ENCODE measurements around the gene AFF1.

AFF1 gene

DNA sequence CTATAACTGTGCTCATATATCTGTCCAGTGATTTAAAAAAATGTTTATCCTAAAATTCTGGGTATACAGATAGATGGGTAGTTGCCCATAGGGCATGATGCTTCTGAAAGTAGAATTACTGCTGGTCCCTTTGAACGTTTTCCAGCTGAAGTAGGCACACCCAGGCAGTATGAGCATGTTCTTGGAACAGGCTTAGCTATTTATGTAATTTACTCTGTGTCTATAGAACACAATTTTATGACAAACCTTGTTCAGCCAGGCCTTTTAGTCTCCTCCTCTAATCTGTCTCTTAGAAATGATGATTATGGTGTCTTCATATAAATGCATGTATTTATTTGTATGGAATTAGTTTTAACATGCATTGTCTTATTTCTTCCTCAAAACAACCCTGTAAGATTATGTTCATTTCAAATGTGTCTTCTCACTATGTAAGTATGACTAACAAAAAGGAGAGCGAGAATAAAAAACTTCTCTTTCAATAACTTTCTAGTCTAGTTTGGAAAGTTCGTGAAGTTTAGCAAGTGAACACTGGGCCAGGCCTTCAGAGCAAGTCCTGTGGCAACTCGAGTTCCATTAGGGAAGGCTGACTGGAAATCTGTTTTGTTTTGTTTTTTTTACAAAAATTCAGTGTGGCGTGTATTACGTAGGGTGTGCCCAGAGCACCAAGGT is 142.0 kb downstream of the AFF1 start:
- no peak overlapping the region for H2BK15ac ChIP-seq (ENCODE audit: low read length)
- no peak for DNase-seq (ENCODE audit: low spot score)
- H4K91ac ChIP-seq (ENCODE audit: low read depth, low read length, poor library complexity), result no peak overlapping the region
- no peaks in the 10 kb centered on the region for H3K27me3 ChIP-seq (ENCODE audit: control insufficient read depth in 3 of 3, insufficient read depth in 3 of 3, low read depth in 1 of 3, low read length in 3 of 3)
- no peak overlapping the region for H3K23ac ChIP-seq (ENCODE audit: low read depth, low read length, poor library complexity)
- H3K27ac ChIP-seq (replicated peaks; ENCODE audit: low read length), result no peak overlapping the region
- H2BK12ac ChIP-seq (ENCODE audit: low read length), result no peak overlapping the region
- H3K4me1 ChIP-seq (ENCODE audit: control insufficient read depth in 2 of 2, insufficient read depth in 1 of 2, low read depth in 1 of 2, low read length in 2 of 2), result peaks cover 4 to 16% of the 10 kb centered on the region in 2 donors
- no CpG with 5 or more reads among the region's 6 CpGs for WGBS, 2 donors (ENCODE audit: extremely low coverage in 2 of 2, insufficient read length in 2 of 2, insufficient replicate concordance in 1 of 2)
- H3K18ac ChIP-seq (ENCODE audit: low read length), result no peak overlapping the region
- H2BK120ac ChIP-seq (ENCODE audit: low read depth, low read length), result no peak overlapping the region
- H2BK5ac ChIP-seq (ENCODE audit: low read length), result no peak overlapping the region
- no peak overlapping the region for H3K9ac ChIP-seq (ENCODE audit: low read depth, low read length, poor library complexity)
- no peak overlapping the region for H2AFZ ChIP-seq (ENCODE audit: low read length)
- H2AK5ac ChIP-seq (ENCODE audit: low read depth, low read length), result no peak overlapping the region
- no peak overlapping the region for H3K4ac ChIP-seq (ENCODE audit: low read length)
- H3K4me3 ChIP-seq (ENCODE audit: low read length in 2 of 2), result no peak overlapping the region
- H4K8ac ChIP-seq (ENCODE audit: low read depth, low read length), result no peak overlapping the region
- no peak overlapping the region for H3K4me2 ChIP-seq (ENCODE audit: insufficient read depth, low read length, poor library complexity, severe bottlenecking)
- H3K14ac ChIP-seq (ENCODE audit: low read length), result no peak overlapping the region
- no peaks in the 10 kb centered on the region for H3K36me3 ChIP-seq (replicated peaks in 1 of 2; ENCODE audit: control insufficient read depth in 2 of 2, insufficient read depth in 2 of 2, low read length in 2 of 2)
- H3K79me1 ChIP-seq (ENCODE audit: low read depth, low read length), result no peaks in the 10 kb centered on the region
- H3K9me3 ChIP-seq (replicated peaks in 1 of 2; ENCODE audit: control insufficient read depth in 2 of 2, insufficient read depth in 1 of 2, low read depth in 1 of 2, low read length in 2 of 2), result no peaks in the 10 kb centered on the region

DNA sequence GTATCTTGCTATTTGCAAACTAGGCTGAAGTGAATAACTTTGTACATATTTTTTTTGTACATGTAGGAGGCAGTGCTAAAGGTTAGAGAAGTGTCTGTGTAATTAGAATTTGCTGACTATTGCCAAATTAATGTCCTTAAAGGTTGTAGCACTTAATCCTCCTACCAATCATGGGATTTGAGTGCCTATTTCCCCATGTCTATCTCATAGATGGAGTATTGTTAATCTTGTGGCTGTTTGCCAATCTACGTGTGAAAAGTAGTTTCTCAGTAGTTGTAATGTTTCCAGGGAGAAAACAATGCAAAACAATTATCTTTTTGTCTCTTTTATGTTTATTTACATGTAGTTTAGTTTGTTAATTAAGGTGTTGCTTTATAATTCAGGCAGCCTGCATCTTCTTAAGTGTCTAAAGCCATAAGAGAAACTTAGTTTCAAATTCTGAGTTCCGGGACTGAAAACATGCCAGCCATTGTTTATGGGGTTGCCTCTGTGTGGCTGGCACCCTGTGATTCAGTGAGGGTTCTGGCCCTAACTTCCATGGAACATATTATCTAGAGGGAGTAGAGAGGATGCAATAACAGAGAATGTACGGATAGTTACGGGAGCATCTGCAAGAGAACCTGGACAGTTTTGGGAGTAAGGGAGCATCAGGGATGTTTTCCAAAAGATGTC is 143.2 kb downstream of the AFF1 start:
- Histone ChIP-seq H4K8ac (ENCODE audit: low read depth, low read length) (no peak overlapping the region), H3K18ac (ENCODE audit: low read length) (no peak overlapping the region), H3K9ac (ENCODE audit: low read depth, low read length, poor library complexity) (no peak overlapping the region), H3K4ac (ENCODE audit: low read length) (no peak overlapping the region), H2BK120ac (ENCODE audit: low read depth, low read length) (no peak overlapping the region), H2BK15ac (ENCODE audit: low read length) (no peak overlapping the region), H3K79me1 (ENCODE audit: low read depth, low read length) (no peaks in the 10 kb centered on the region), H2AK5ac (ENCODE audit: low read depth, low read length) (no peak overlapping the region), H3K23ac (ENCODE audit: low read depth, low read length, poor library complexity) (no peak overlapping the region), H3K27ac (replicated peaks; ENCODE audit: low read length) (no peak overlapping the region), H3K14ac (ENCODE audit: low read length) (no peak overlapping the region), H3K36me3 (replicated peaks in 1 of 2; ENCODE audit: control insufficient read depth in 2 of 2, insufficient read depth in 2 of 2, low read length in 2 of 2) (no peaks in the 10 kb centered on the region), H3K4me3 (ENCODE audit: low read length in 2 of 2) (no peak overlapping the region), H3K4me1 (ENCODE audit: control insufficient read depth in 2 of 2, insufficient read depth in 1 of 2, low read depth in 1 of 2, low read length in 2 of 2) (peaks cover 4 to 16% of the 10 kb centered on the region in 2 donors), H3K27me3 (ENCODE audit: control insufficient read depth in 3 of 3, insufficient read depth in 3 of 3, low read depth in 1 of 3, low read length in 3 of 3) (no peaks in the 10 kb centered on the region), H2AFZ (ENCODE audit: low read length) (no peak overlapping the region), H4K91ac (ENCODE audit: low read depth, low read length, poor library complexity) (no peak overlapping the region), H3K9me3 (replicated peaks in 1 of 2; ENCODE audit: control insufficient read depth in 2 of 2, insufficient read depth in 1 of 2, low read depth in 1 of 2, low read length in 2 of 2) (no peaks in the 10 kb centered on the region), H3K4me2 (ENCODE audit: insufficient read depth, low read length, poor library complexity, severe bottlenecking) (no peak overlapping the region), H2BK5ac (ENCODE audit: low read length) (no peak overlapping the region), H2BK12ac (ENCODE audit: low read length) (no peak overlapping the region)
- DNase-seq (ENCODE audit: low spot score), result no peak
- no CpG with 5 or more reads among the region's 4 CpGs for WGBS, 2 donors (ENCODE audit: extremely low coverage in 2 of 2, insufficient read length in 2 of 2, insufficient replicate concordance in 1 of 2)

DNA sequence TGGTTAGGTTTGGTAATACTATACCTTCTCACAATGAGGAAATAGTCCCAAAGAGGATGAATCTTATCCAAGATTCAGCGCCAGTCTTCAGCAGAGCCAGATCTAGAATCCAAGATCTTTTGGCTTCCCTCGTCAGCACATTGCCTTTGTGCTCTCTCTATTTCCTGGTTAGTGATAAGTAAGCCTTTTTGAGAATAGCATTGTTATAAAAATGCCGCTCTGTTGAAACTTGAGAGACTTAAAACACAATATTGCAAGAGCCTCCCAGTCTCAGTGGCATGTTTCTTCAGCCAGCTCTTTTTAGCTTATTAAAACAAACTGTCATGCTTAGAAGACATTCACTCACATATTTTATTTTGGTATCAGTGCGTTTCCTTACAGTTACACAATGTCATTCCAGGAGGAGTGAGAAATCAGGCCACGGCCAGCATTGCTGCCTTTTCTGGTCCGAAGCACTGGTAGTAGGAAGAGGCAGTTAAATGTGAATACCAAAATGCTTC is 144.2 kb downstream of the AFF1 start:
- Histone ChIP-seq H3K4me3 (ENCODE audit: low read length in 2 of 2) (no peak overlapping the region), H2BK12ac (ENCODE audit: low read length) (no peak overlapping the region), H3K18ac (ENCODE audit: low read length) (no peak overlapping the region), H2BK120ac (ENCODE audit: low read depth, low read length) (no peak overlapping the region), H3K4ac (ENCODE audit: low read length) (no peak overlapping the region), H3K23ac (ENCODE audit: low read depth, low read length, poor library complexity) (no peak overlapping the region), H3K4me2 (ENCODE audit: insufficient read depth, low read length, poor library complexity, severe bottlenecking) (no peak overlapping the region), H2AFZ (ENCODE audit: low read length) (no peak overlapping the region), H3K27ac (replicated peaks; ENCODE audit: low read length) (no peak overlapping the region), H3K36me3 (replicated peaks in 1 of 2; ENCODE audit: control insufficient read depth in 2 of 2, insufficient read depth in 2 of 2, low read length in 2 of 2) (peaks cover 0 to 2% of the 10 kb centered on the region in 2 donors), H3K4me1 (ENCODE audit: control insufficient read depth in 2 of 2, insufficient read depth in 1 of 2, low read depth in 1 of 2, low read length in 2 of 2) (peaks cover 2 to 7% of the 10 kb centered on the region in 2 donors), H2BK15ac (ENCODE audit: low read length) (no peak overlapping the region), H3K27me3 (ENCODE audit: control insufficient read depth in 3 of 3, insufficient read depth in 3 of 3, low read depth in 1 of 3, low read length in 3 of 3) (no peaks in the 10 kb centered on the region), H3K14ac (ENCODE audit: low read length) (no peak overlapping the region), H3K79me1 (ENCODE audit: low read depth, low read length) (no peaks in the 10 kb centered on the region), H3K9ac (ENCODE audit: low read depth, low read length, poor library complexity) (no peak overlapping the region), H2BK5ac (ENCODE audit: low read length) (no peak overlapping the region), H3K9me3 (replicated peaks in 1 of 2; ENCODE audit: control insufficient read depth in 2 of 2, insufficient read depth in 1 of 2, low read depth in 1 of 2, low read length in 2 of 2) (no peaks in the 10 kb centered on the region), H4K91ac (ENCODE audit: low read depth, low read length, poor library complexity) (no peak overlapping the region), H2AK5ac (ENCODE audit: low read depth, low read length) (no peak overlapping the region), H4K8ac (ENCODE audit: low read depth, low read length) (no peak overlapping the region)
- no peak for DNase-seq (ENCODE audit: low spot score)
- no CpG with 5 or more reads among the region's 6 CpGs for WGBS, 2 donors (ENCODE audit: extremely low coverage in 2 of 2, insufficient read length in 2 of 2, insufficient replicate concordance in 1 of 2)

DNA sequence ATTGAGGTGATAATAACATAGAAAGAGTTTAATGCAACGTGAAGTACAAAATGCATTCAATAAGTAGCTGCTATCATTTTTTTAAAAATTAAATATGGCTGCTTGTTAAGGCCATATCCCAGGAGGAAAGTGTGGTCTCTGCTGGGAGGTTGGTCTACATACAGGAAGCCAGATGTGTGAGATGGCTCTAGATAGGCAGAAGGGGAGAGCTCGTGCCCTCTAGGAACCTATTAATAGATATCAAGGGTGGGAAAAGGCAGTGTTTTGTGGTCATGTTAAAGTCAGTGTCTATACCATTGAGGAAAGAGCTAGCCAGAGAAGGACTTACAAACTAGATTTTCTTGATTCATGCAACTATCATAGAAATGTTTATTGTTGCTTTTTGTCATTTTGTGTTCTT is 145.2 kb downstream of the AFF1 start:
- H3K4ac ChIP-seq (ENCODE audit: low read length), result no peak overlapping the region
- no peak overlapping the region for H3K23ac ChIP-seq (ENCODE audit: low read depth, low read length, poor library complexity)
- H2AK5ac ChIP-seq (ENCODE audit: low read depth, low read length), result no peak overlapping the region
- H3K9me3 ChIP-seq (replicated peaks in 1 of 2; ENCODE audit: control insufficient read depth in 2 of 2, insufficient read depth in 1 of 2, low read depth in 1 of 2, low read length in 2 of 2), result no peaks in the 10 kb centered on the region
- no peaks in the 10 kb centered on the region for H3K27me3 ChIP-seq (ENCODE audit: control insufficient read depth in 3 of 3, insufficient read depth in 3 of 3, low read depth in 1 of 3, low read length in 3 of 3)
- no peak overlapping the region for H2BK12ac ChIP-seq (ENCODE audit: low read length)
- H3K14ac ChIP-seq (ENCODE audit: low read length), result no peak overlapping the region
- peaks cover 2% of the 10 kb centered on the region for H3K79me1 ChIP-seq (ENCODE audit: low read depth, low read length)
- peaks cover 2 to 3% of the 10 kb centered on the region in 2 donors for H3K4me1 ChIP-seq (ENCODE audit: control insufficient read depth in 2 of 2, insufficient read depth in 1 of 2, low read depth in 1 of 2, low read length in 2 of 2)
- no peak overlapping the region for H3K9ac ChIP-seq (ENCODE audit: low read depth, low read length, poor library complexity)
- no peak for DNase-seq (ENCODE audit: low spot score)
- no peak overlapping the region for H2BK5ac ChIP-seq (ENCODE audit: low read length)
- H3K36me3 ChIP-seq (replicated peaks in 1 of 2; ENCODE audit: control insufficient read depth in 2 of 2, insufficient read depth in 2 of 2, low read length in 2 of 2), result peaks cover 0 to 8% of the 10 kb centered on the region in 2 donors
- H3K4me2 ChIP-seq (ENCODE audit: insufficient read depth, low read length, poor library complexity, severe bottlenecking), result no peak overlapping the region
- no peak overlapping the region for H3K27ac ChIP-seq (replicated peaks; ENCODE audit: low read length)
- no peak overlapping the region for H2BK120ac ChIP-seq (ENCODE audit: low read depth, low read length)
- no peak overlapping the region for H2AFZ ChIP-seq (ENCODE audit: low read length)
- no peak overlapping the region for H4K91ac ChIP-seq (ENCODE audit: low read depth, low read length, poor library complexity)
- H2BK15ac ChIP-seq (ENCODE audit: low read length), result no peak overlapping the region
- no peak overlapping the region for H3K18ac ChIP-seq (ENCODE audit: low read length)
- no peak overlapping the region for H3K4me3 ChIP-seq (ENCODE audit: low read length in 2 of 2)
- no CpG with 5 or more reads among the region's 2 CpGs for WGBS, 2 donors (ENCODE audit: extremely low coverage in 2 of 2, insufficient read length in 2 of 2, insufficient replicate concordance in 1 of 2)
- no peak overlapping the region for H4K8ac ChIP-seq (ENCODE audit: low read depth, low read length)
